ENCODE results near the gene ZEB2. TPM values are rescaled to one million over a fixed set of nuclear protein-coding genes. Genes with fewer than 3 reads are reported as not detected.

Gene ZEB2
- total RNA-seq, 4 donors from 2014 or later: 21.7 to 52.1 (median 37.9) TPM

GRCh38 chr2:144533221-144533620 lies 13.3 kb upstream of the ZEB2 start:
- Histone ChIP-seq H3K4me3 (replicated peaks in 1 of 3) (no peak overlapping the region), H3K27me3 (no peaks in the 10 kb centered on the region), H3K9me3 (no peaks in the 10 kb centered on the region), H3K36me3 (no peaks in the 10 kb centered on the region), H3K27ac (no peak overlapping the region), H3K4me1 (no peaks in the 10 kb centered on the region)
- intact Hi-C loops (cut with DNase I): no loop called here
- 89 to 96% methylated on average over 7 of the region's 7 CpGs for WGBS, 2 donors
- DNase-seq: no peak
- TF ChIP-seq POLR2A (IDR thresholded peaks at IDR 0.05) (no peak), CTCF (IDR thresholded peaks at IDR 0.05) (no peak)

GRCh38 chr2:144530596-144530995 lies 10.7 kb upstream of the ZEB2 start:
- no peak overlapping the region for H3K4me3 ChIP-seq (replicated peaks in 1 of 3)
- intact Hi-C loops (cut with DNase I): no loop called here
- no peaks in the 10 kb centered on the region for H3K9me3 ChIP-seq
- DNase-seq: no peak
- H3K36me3 ChIP-seq: no peaks in the 10 kb centered on the region
- no peaks in the 10 kb centered on the region for H3K4me1 ChIP-seq
- H3K27ac ChIP-seq: no peak overlapping the region
- no peak for TF ChIP-seq CTCF (IDR thresholded peaks at IDR 0.05)
- TF ChIP-seq POLR2A (IDR thresholded peaks at IDR 0.05): no peak
- no peaks in the 10 kb centered on the region for H3K27me3 ChIP-seq
- 91 to 92% methylated on average over 5 of the region's 5 CpGs for WGBS, 2 donors

- TF ChIP-seq POLR2A (IDR thresholded peaks at IDR 0.05): no peak
- no peak for TF ChIP-seq CTCF (IDR thresholded peaks at IDR 0.05)
- Histone ChIP-seq H3K27me3 (no peaks in the 10 kb centered on the region), H3K36me3 (no peaks in the 10 kb centered on the region), H3K27ac (no peak overlapping the region), H3K4me1 (no peaks in the 10 kb centered on the region), H3K4me3 (replicated peaks in 1 of 3) (no peak overlapping the region), H3K9me3 (no peaks in the 10 kb centered on the region)
- DNase-seq: no peak
- WGBS, 2 donors: 64 to 83% methylated on average over 1 of the region's 1 CpG
- intact Hi-C loops (cut with DNase I): no loop called here
Measured at GRCh38 chr2:144529841-144530240, 9.9 kb upstream of the ZEB2 start.

GRCh38 chr2:144528108-144528507 lies 8.2 kb upstream of the ZEB2 start:
- no peaks in the 10 kb centered on the region for H3K9me3 ChIP-seq
- no peak for TF ChIP-seq CTCF (IDR thresholded peaks at IDR 0.05)
- TF ChIP-seq POLR2A (IDR thresholded peaks at IDR 0.05): no peak
- peaks cover 8 to 10% of the 10 kb centered on the region in 2 donors for H3K4me1 ChIP-seq
- intact Hi-C loops (cut with DNase I): no loop called here
- no peak for DNase-seq
- no peaks in the 10 kb centered on the region for H3K36me3 ChIP-seq
- no peak overlapping the region for H3K4me3 ChIP-seq (replicated peaks in 1 of 3)
- 75 to 86% methylated on average over 2 of the region's 2 CpGs for WGBS, 2 donors
- H3K27ac ChIP-seq: no peak overlapping the region
- no peaks in the 10 kb centered on the region for H3K27me3 ChIP-seq

- H3K27me3 ChIP-seq: no peaks in the 10 kb centered on the region
- H3K36me3 ChIP-seq: no peaks in the 10 kb centered on the region
- no peak for DNase-seq
- H3K9me3 ChIP-seq: no peaks in the 10 kb centered on the region
- H3K4me3 ChIP-seq (replicated peaks in 1 of 3): no peak overlapping the region
- no peak overlapping the region for H3K27ac ChIP-seq
- TF ChIP-seq CTCF (IDR thresholded peaks at IDR 0.05) (no peak), POLR2A (IDR thresholded peaks at IDR 0.05) (no peak)
- intact Hi-C loops (cut with DNase I): no loop called here
- H3K4me1 ChIP-seq: peaks cover 8 to 10% of the 10 kb centered on the region in 2 donors
- 76 to 77% methylated on average over 2 of the region's 2 CpGs for WGBS, 2 donors
Measured at GRCh38 chr2:144526831-144527230, 6.9 kb upstream of the ZEB2 start.

Measured in thyroid gland (tissue), 4 donors.